Activated T-cell treated with anti-CD3 and anti-CD28 coated beads, Interleukin-2, amount 50 U/mL, for 24 hours (primary cell): ENCODE results near the gene APBA1.

Experiments
- DNase-seq: peaks from one replicate; pipeline ENCODE4 v3.0.0-alpha.2; 2020
- H3K27ac Mint-ChIP-seq: 2 replicates; pipeline ENCODE4 v1.8.0; 2020; ENCODE audit warnings: mild to moderate bottlenecking, mixed read lengths
- H3K27me3 Mint-ChIP-seq: 2 replicates; pipeline ENCODE4 v1.8.0; 2020; ENCODE audit warnings: mixed read lengths
- H3K36me3 Mint-ChIP-seq: 2 replicates; pipeline ENCODE4 v1.8.0; 2020; ENCODE audit warnings: low read depth, mixed read lengths
- H3K4me1 Mint-ChIP-seq: 2 replicates; pipeline ENCODE4 v1.8.0; 2020; ENCODE audit warnings: low read depth, mixed read lengths
- H3K4me3 Mint-ChIP-seq: 2 replicates; pipeline ENCODE4 v1.8.0; 2020; ENCODE audit warnings: mild to moderate bottlenecking, moderate library complexity, mixed read lengths
- H3K9me3 Mint-ChIP-seq: 2 replicates; pipeline ENCODE4 v1.8.0; 2020; ENCODE audit warnings: mixed read lengths

The APBA1 gene

DNA sequence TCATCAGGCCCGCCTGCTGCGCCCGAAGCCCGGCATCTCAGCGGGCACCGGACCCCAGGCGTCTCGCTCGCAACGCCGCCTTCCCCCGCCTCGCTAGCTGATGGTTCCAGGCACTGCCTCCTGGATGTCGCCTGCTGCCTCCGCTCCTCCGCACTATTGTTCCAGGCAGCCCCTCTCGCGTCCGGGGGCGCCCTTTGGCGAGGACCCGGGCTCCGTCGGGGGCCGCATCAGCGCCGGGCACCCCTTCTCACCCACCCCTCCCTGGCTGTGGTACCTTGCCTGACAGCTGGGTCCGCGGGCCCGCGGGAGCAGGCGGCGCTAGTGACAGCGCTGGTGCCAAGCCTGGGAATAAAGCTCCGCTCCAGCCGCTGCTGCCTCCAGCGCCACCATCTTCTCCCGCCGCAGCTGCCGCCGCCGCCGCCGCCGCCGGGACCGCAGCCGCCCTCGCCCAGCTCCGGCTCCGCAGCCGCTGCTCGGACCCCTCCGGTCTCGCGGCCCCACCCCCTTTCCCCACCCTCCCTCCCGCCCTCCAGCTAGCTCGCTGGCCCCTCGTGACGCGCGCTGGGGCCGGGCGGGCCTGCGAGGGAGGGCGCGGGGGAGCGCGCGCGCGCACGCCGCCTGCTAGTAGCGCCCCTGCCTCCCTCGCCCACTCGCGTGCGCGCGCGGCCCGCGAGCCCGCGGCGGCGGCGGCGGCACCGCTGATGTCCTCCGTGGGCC, at the start of gene APBA1:
Gene APBA1 (minus strand): TSS at position 493 of the 717 bp plus-strand sequence.
- H3K27me3 Mint-ChIP-seq, result peaks cover 39% of the 10 kb centered on the region
- H3K4me3 Mint-ChIP-seq, result peak within 1 kb of the TSS; percentile 75
- peak; percentile 64 for DNase-seq
- no peaks in the 10 kb centered on the region for H3K9me3 Mint-ChIP-seq
- H3K27ac Mint-ChIP-seq, result no peak within 1 kb of the TSS
- H3K36me3 Mint-ChIP-seq, result no peaks in the 10 kb centered on the region
- peaks cover 17% of the 10 kb centered on the region for H3K4me1 Mint-ChIP-seq

- peak overlapping the region; percentile 31 for H3K27ac Mint-ChIP-seq
- no peak for DNase-seq
- H3K36me3 Mint-ChIP-seq, result peaks cover 90% of the 10 kb centered on the region
- H3K9me3 Mint-ChIP-seq, result no peaks in the 10 kb centered on the region
- no peak overlapping the region for H3K4me3 Mint-ChIP-seq
- H3K4me1 Mint-ChIP-seq, result no peaks in the 10 kb centered on the region
- no peaks in the 10 kb centered on the region for H3K27me3 Mint-ChIP-seq
These were observed 47.8 kb upstream of the APBA1 start for GRCh38 chr9:69719983-69720382.

DNA sequence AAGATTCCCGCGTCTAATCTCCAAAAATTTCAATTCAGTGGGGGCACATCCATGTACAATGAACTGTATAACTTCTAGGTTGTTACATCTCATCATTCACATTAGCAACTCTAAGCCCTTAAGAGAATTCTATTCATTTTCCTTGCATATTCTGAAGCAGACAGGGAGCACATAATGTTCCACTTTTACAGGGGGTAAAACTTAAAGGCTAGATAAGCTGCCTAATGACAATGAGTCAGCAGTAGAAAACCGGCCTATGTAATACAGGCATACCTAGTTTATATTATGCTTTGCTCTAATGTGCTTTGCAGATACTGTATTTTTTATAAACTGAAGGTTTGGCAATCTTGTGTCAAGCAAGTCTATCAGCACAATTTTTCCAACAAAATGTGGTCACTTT, 47.2 kb upstream of the APBA1 start:
- Mint-ChIP-seq H3K27me3 (no peaks in the 10 kb centered on the region), H3K36me3 (peaks cover 89% of the 10 kb centered on the region), H3K9me3 (no peaks in the 10 kb centered on the region), H3K4me1 (no peaks in the 10 kb centered on the region), H3K27ac (no peak overlapping the region), H3K4me3 (no peak overlapping the region)
- no peak for DNase-seq

- no peaks in the 10 kb centered on the region for H3K27me3 Mint-ChIP-seq
- H3K9me3 Mint-ChIP-seq, result no peaks in the 10 kb centered on the region
- H3K4me1 Mint-ChIP-seq, result no peaks in the 10 kb centered on the region
- H3K36me3 Mint-ChIP-seq, result peaks cover 89% of the 10 kb centered on the region
- no peak overlapping the region for H3K27ac Mint-ChIP-seq
- no peak for DNase-seq
- no peak overlapping the region for H3K4me3 Mint-ChIP-seq
These were observed 46.0 kb upstream of the APBA1 start for GRCh38 chr9:69718218-69718617.

DNA sequence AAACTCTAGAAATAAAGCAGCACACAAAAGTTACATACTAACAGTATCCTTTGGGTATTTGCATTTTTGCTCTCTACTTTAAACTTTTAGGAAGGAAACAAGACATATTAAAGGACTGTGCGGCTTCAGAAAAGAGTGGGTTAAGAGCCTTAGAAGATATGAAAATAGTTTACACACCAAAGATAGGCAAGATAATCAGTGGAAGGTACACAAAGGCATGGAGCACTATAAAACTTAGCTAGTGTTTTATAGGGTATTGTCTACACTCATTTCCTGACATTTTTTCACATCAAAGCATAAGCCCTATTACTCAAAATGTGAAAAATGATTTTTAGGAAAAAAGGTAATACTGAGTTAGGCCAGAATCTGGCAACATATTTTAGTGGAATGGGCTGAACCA, 43.7 kb upstream of the APBA1 start:
- Mint-ChIP-seq H3K36me3 (peaks cover 85% of the 10 kb centered on the region), H3K4me1 (no peaks in the 10 kb centered on the region), H3K27ac (no peak overlapping the region), H3K9me3 (no peaks in the 10 kb centered on the region), H3K27me3 (no peaks in the 10 kb centered on the region), H3K4me3 (no peak overlapping the region)
- no peak for DNase-seq

DNA sequence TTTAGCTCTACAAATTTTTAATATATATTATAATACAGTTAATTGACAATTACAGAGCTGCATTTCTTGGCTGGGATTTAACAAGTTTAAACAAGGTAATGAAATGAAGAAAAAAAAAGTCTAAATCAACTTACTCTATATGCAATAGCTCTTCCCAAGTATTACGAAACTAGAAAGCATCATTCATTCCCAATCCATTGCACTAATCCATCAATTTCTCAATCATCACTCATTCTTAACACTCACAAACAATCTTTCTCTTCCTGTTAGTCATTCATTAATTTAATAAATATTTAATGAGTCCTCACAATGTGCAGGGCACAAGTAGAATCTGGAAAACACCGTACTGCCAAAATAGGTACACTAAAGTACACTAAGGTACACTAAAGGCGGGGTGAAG, 42.9 kb upstream of the APBA1 start:
- Mint-ChIP-seq H3K27ac (no peak overlapping the region), H3K36me3 (peaks cover 85% of the 10 kb centered on the region), H3K9me3 (no peaks in the 10 kb centered on the region), H3K4me3 (no peak overlapping the region), H3K27me3 (no peaks in the 10 kb centered on the region), H3K4me1 (no peaks in the 10 kb centered on the region)
- no peak for DNase-seq

- Mint-ChIP-seq H3K4me3 (no peak overlapping the region), H3K4me1 (no peaks in the 10 kb centered on the region), H3K27me3 (peaks cover 12% of the 10 kb centered on the region), H3K27ac (no peak overlapping the region), H3K36me3 (no peaks in the 10 kb centered on the region), H3K9me3 (peaks cover 29% of the 10 kb centered on the region)
- DNase-seq, result no peak
These were observed 25.3 kb upstream of the APBA1 start for GRCh38 chr9:69697475-69697874.

GRCh38 chr9:69696802-69697201, 24.6 kb upstream of the APBA1 start:
- Mint-ChIP-seq H3K27me3 (peaks cover 16% of the 10 kb centered on the region), H3K9me3 (peaks cover 28% of the 10 kb centered on the region), H3K4me1 (no peaks in the 10 kb centered on the region), H3K36me3 (no peaks in the 10 kb centered on the region), H3K4me3 (no peak overlapping the region), H3K27ac (no peak overlapping the region)
- no peak for DNase-seq

- no peak overlapping the region for H3K27ac Mint-ChIP-seq
- DNase-seq, result no peak
- no peaks in the 10 kb centered on the region for H3K4me1 Mint-ChIP-seq
- H3K27me3 Mint-ChIP-seq, result peaks cover 22% of the 10 kb centered on the region
- H3K9me3 Mint-ChIP-seq, result peaks cover 5% of the 10 kb centered on the region
- H3K36me3 Mint-ChIP-seq, result no peaks in the 10 kb centered on the region
- no peak overlapping the region for H3K4me3 Mint-ChIP-seq
These were observed 17.9 kb upstream of the APBA1 start for GRCh38 chr9:69689991-69690538.

- no peak for DNase-seq
- H3K4me1 Mint-ChIP-seq, result no peaks in the 10 kb centered on the region
- no peak overlapping the region for H3K4me3 Mint-ChIP-seq
- no peaks in the 10 kb centered on the region for H3K9me3 Mint-ChIP-seq
- H3K27me3 Mint-ChIP-seq, result peaks cover 20% of the 10 kb centered on the region
- H3K36me3 Mint-ChIP-seq, result no peaks in the 10 kb centered on the region
- no peak overlapping the region for H3K27ac Mint-ChIP-seq
These were observed 11.8 kb upstream of the APBA1 start for GRCh38 chr9:69683927-69684326.

DNA sequence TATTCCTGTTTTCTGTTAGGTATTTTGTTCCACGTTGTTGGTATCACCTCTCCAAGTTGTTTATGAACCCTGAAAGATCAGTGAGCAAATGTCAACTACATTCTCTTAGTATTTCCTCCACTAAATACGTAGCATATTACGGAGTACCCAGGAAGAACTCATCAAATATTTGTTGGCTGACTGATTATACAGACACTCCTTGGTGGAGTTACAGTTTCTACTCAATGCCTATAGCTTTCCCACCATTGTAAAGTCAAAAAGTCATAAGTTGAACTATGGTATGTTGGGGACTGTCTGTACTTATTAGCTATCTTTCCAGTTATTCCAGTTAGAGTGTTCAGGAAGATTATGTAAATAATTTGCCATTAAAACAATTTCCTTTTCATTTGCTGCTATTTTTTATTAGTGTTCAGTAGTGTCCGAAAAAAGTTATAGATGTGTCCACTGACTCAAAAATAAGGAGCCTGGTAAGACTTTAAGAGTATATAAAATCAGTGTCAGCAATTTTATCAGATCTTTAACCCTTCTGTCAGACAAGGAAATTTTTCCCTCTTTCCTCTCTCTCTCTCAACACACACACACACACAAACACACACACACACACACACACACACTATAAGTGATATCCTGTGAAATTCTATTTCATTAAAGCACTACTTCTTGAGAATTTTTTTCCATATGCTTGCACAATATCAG, 6.8 kb upstream of the APBA1 start:
- Mint-ChIP-seq H3K27me3 (peaks cover 25% of the 10 kb centered on the region), H3K27ac (no peak overlapping the region), H3K4me3 (no peak overlapping the region), H3K9me3 (no peaks in the 10 kb centered on the region), H3K36me3 (no peaks in the 10 kb centered on the region), H3K4me1 (peaks cover 7% of the 10 kb centered on the region)
- DNase-seq, result no peak

DNA sequence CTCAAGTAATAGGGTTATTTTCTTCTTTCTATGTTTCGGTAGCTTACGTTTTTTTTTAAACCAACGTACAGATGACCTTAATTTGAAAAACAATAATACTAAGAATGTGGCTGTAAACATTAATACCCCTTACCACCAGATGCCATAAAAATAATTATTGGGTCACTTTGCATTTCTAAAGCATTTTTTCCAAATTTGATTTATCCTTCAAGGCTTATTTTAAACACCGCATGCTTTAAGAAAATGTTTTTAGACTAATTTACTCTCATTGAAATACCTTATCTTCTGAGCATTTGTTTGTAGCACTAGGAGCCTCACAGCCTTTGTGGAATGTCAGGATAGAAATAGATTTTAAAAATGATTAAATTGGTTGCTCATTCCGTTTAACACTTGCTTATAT, 5.8 kb upstream of the APBA1 start:
- H3K27me3 Mint-ChIP-seq, result peaks cover 27% of the 10 kb centered on the region
- H3K27ac Mint-ChIP-seq, result no peak overlapping the region
- no peaks in the 10 kb centered on the region for H3K36me3 Mint-ChIP-seq
- no peak overlapping the region for H3K4me3 Mint-ChIP-seq
- no peak for DNase-seq
- H3K4me1 Mint-ChIP-seq, result peaks cover 11% of the 10 kb centered on the region
- H3K9me3 Mint-ChIP-seq, result no peaks in the 10 kb centered on the region

- Mint-ChIP-seq H3K27me3 (peaks cover 41% of the 10 kb centered on the region), H3K9me3 (no peaks in the 10 kb centered on the region), H3K27ac (no peak overlapping the region), H3K36me3 (no peaks in the 10 kb centered on the region), H3K4me1 (peaks cover 17% of the 10 kb centered on the region), H3K4me3 (no peak overlapping the region)
- no peak for DNase-seq
These were observed 3.4 kb upstream of the APBA1 start for GRCh38 chr9:69675563-69675962.

DNA sequence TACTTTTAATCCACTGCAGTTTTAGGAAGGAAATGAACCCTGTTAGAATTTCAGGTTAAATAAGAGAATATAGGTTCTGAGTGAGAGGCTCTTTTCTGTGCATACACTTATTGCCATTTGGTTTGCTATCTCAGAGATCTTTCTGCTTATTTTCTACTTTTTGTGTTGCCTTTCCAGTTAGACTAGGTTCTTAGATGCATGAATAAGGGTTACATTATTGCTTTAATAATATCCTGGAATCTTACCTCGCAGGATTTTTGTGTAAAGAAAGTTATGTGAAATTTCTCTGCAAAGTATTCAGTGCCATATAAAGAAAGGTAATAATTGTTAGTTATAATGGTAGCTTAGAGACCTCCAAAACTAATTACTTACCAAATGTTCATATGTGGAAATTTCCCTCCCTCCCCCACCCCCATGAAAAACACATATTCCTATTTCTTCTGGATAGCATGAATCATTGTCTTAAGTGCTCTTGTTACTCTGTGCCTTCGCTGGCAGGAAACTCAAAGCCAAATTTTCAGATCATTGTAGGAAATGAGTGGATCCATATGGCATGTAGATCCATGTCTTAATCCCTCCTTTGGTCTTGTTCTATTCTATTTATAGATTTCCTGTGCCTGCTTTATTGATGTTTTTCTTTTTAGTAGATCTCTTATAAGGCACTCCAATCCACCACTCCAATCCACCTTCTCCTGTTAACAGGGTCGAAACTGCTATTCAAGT, 2.7 kb upstream of the APBA1 start:
- Mint-ChIP-seq H3K4me1 (peaks cover 17% of the 10 kb centered on the region), H3K9me3 (no peaks in the 10 kb centered on the region), H3K27ac (no peak overlapping the region), H3K4me3 (no peak overlapping the region), H3K27me3 (peaks cover 45% of the 10 kb centered on the region), H3K36me3 (no peaks in the 10 kb centered on the region)
- DNase-seq, result no peak
